A673 (cell line): ENCODE data around the gene PRKG1. TPM values are rescaled to one million over a fixed set of nuclear protein-coding genes. Genes with fewer than 3 reads are reported as not detected.

Source experiments
- BruUV-seq: library from RNA; stranded (reverse); fragments of 400-500 nt; replicated peaks from 2 replicates; lab custom pipeline; 2021; lab: Mats Ljungman, UMichigan
- CTCF ChIA-PET: fragments of 300-600 bp; sonication (Branson Sonifier 250); formaldehyde crosslinking; loops from one replicate; lab custom pipeline; 2022; ENCODE audit warnings: antibody characterized with exemption; lab: Charles Lee
- POLR2A ChIA-PET: fragments of 300-600 bp; sonication (Branson Sonifier 250); formaldehyde crosslinking; loops from one replicate; lab custom pipeline; 2022; ENCODE audit warnings: antibody characterized with exemption; ENCODE audit not compliant: low non-redundant PET; lab: Charles Lee
- DNase-seq: peaks from one replicate; pipeline ENCODE4 v3.0.0-alpha.2; 2015; ENCODE audit warnings: low spot score
- H3K27ac ChIP-seq: fragments of 200-600 bp; sonication (generic); 2 replicates; pipeline ENCODE4 v1.5.1; 2016; ENCODE audit warnings: mixed run types, low read depth, mild to moderate bottlenecking, mixed read lengths, antibody characterized with exemption, low read length; ENCODE audit not compliant: poor library complexity, severe bottlenecking
- H3K27me3 ChIP-seq: fragments of 200-600 bp; sonication (generic); replicated peaks from 2 replicates; pipeline ENCODE4 v1.6.1; 2017; ENCODE audit warnings: mixed run types, low read depth, mild to moderate bottlenecking, mixed read lengths, antibody characterized with exemption, low read length; ENCODE audit not compliant: insufficient read depth, poor library complexity
- H3K36me3 ChIP-seq: fragments of 200-600 bp; sonication (generic); 2 replicates; pipeline ENCODE4 v1.6.1; 2016; ENCODE audit warnings: mixed run types, mild to moderate bottlenecking, mixed read lengths, antibody characterized with exemption, low read length; ENCODE audit not compliant: insufficient read depth, poor library complexity, severe bottlenecking
- H3K4me1 ChIP-seq: fragments of 200-600 bp; sonication (generic); 2 replicates; pipeline ENCODE4 v1.6.1; 2017; ENCODE audit warnings: mixed run types, mild to moderate bottlenecking, mixed read lengths, antibody characterized with exemption, low read length; ENCODE audit not compliant: insufficient read depth, poor library complexity, severe bottlenecking
- H3K4me3 ChIP-seq: fragments of 200-600 bp; sonication (generic); 2 replicates; pipeline ENCODE4 v1.5.1; 2016; ENCODE audit warnings: low read depth, mixed run types, mild to moderate bottlenecking, mixed read lengths, low read length; ENCODE audit not compliant: poor library complexity, severe bottlenecking
- H3K9me3 ChIP-seq: fragments of 200-600 bp; sonication (generic); 2 replicates; pipeline ENCODE4 v1.6.1; 2016; ENCODE audit warnings: mixed run types, low read depth, mild to moderate bottlenecking, mixed read lengths, antibody characterized with exemption, low read length; ENCODE audit not compliant: poor library complexity, severe bottlenecking
- CTCF ChIP-seq: fragments of 300-800, 200-600 bp; sonication (generic); conservative IDR thresholded peaks from 2 replicates; pipeline ENCODE4 v1.5.1; 2017; ENCODE audit warnings: low read depth, mild to moderate bottlenecking, antibody characterized with exemption, low read length, moderate library complexity, mixed read lengths
- EZH2 ChIP-seq: fragments of 200-600 bp; sonication (generic); IDR thresholded peaks from 2 replicates; pipeline ENCODE4 v1.6.1; 2017; ENCODE audit warnings: borderline replicate concordance, low read depth, mild to moderate bottlenecking, mixed read lengths, antibody characterized with exemption, low read length; ENCODE audit not compliant: poor library complexity, severe bottlenecking
- intact Hi-C: fragments of 100-400 bp; cut with micrococcal nuclease; formaldehyde crosslinking; loops from one replicate; pipeline ENCODE4 v1.10.0; 2022; ENCODE audit not compliant: unreplicated experiment
- total RNA-seq: library from RNA; stranded (reverse); gene quantifications from 2 replicates; pipeline ENCODE4 v1.2.3, GENCODE V29; 2021

The PRKG1 gene
- total RNA-seq, 1 experiment from 2014 or later: 0.58 TPM

DNA sequence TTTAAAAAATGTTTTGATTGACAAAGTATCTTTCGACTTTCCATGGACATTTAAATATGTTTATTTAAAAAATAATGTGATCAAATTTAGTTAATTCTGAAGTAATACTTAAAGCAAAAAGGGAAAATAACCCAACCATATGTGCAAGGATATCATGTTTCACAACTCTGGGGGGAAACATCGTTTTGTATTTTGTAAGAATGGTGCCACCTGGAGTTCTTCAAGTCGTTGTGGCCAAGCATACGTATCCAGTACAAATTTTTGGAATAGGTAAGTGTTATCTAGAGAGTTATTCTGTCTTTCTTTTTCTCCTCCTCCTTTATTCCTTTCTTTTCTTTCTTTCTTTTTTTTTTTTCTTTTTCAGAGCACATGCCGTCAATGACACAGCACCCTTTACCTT is 801.3 kb downstream of the PRKG1 start:
- no peak overlapping the region for H3K4me3 ChIP-seq
- H3K36me3 ChIP-seq: no peaks in the 10 kb centered on the region
- DNase-seq: no peak
- H3K9me3 ChIP-seq: no peaks in the 10 kb centered on the region
- BruUV-seq: no TSS peak
- H3K27ac ChIP-seq: no peak overlapping the region
- no peaks in the 10 kb centered on the region for H3K4me1 ChIP-seq
- POLR2A ChIA-PET: no interaction called here
- TF ChIP-seq CTCF: no peak
- TF ChIP-seq EZH2: no peak
- intact Hi-C loops: no loop called here
- no peaks in the 10 kb centered on the region for H3K27me3 ChIP-seq
- CTCF ChIA-PET: no interaction called here

GRCh38 chr10:51876503-51876902 is 802.2 kb downstream of the PRKG1 start:
- Histone ChIP-seq H3K36me3 (no peaks in the 10 kb centered on the region), H3K9me3 (no peaks in the 10 kb centered on the region), H3K4me3 (no peak overlapping the region), H3K27me3 (no peaks in the 10 kb centered on the region), H3K27ac (no peak overlapping the region), H3K4me1 (no peaks in the 10 kb centered on the region)
- ChIA-PET POLR2A (no interaction called here), CTCF (no interaction called here)
- BruUV-seq: no TSS peak
- intact Hi-C loops: no loop called here
- TF ChIP-seq EZH2 (no peak), CTCF (no peak)
- DNase-seq: no peak

DNA sequence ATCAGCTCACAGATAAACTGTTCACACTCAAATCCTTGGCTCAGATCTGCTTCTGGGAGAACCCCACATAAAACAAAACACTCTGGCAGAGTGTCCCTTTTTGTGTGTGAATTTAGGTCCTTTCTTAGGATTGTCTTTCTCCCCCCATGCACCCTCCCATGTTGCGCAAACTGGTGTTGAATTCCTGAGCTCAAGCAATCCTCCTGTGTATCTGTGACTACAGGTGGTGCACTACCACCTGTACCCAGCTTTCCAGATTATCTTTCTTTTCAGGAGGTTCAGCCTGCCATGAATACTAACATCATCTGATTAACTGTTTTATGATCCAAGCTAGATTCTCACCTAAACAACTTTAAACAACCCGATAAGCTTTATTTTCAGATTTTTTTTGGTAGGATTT is 802.7 kb downstream of the PRKG1 start:
- no peaks in the 10 kb centered on the region for H3K9me3 ChIP-seq
- H3K36me3 ChIP-seq: no peaks in the 10 kb centered on the region
- BruUV-seq: no TSS peak
- TF ChIP-seq CTCF (no peak), EZH2 (no peak)
- H3K4me1 ChIP-seq: no peaks in the 10 kb centered on the region
- H3K27me3 ChIP-seq: no peaks in the 10 kb centered on the region
- ChIA-PET POLR2A (no interaction called here), CTCF (no interaction called here)
- intact Hi-C loops: no loop called here
- DNase-seq: no peak
- H3K27ac ChIP-seq: no peak overlapping the region
- H3K4me3 ChIP-seq: no peak overlapping the region
